Sigmoid colon (tissue), 4 donors: ENCODE results near the gene TRMT1.

Experiments used
- CTCF ChIP-seq, 4 experiments: fragments of 450-650 bp in 3 of 4; fragments of 200-600 bp in 1 of 4; IDR thresholded peaks; one replicate each; pipeline ENCODE4 v1.5.1; 2016 to 2019; ENCODE audit warnings: antibody characterized with exemption in 4 of 4, mild to moderate bottlenecking in 3 of 4, moderate library complexity in 2 of 4
- POLR2A ChIP-seq, 2 donors: fragments of 450-650 bp; IDR thresholded peaks; one replicate each; pipeline ENCODE4 v1.6.1; 2016; ENCODE audit warnings: antibody characterized with exemption in 2 of 2, mild to moderate bottlenecking in 2 of 2, moderate library complexity in 2 of 2
- POLR2AphosphoS5 ChIP-seq, 4 donors: sonication (generic); formaldehyde crosslinking; IDR thresholded peaks; one replicate each; pipeline ENCODE4 v1.6.1; 2017; ENCODE audit warnings: antibody characterized with exemption in 4 of 4

DNA sequence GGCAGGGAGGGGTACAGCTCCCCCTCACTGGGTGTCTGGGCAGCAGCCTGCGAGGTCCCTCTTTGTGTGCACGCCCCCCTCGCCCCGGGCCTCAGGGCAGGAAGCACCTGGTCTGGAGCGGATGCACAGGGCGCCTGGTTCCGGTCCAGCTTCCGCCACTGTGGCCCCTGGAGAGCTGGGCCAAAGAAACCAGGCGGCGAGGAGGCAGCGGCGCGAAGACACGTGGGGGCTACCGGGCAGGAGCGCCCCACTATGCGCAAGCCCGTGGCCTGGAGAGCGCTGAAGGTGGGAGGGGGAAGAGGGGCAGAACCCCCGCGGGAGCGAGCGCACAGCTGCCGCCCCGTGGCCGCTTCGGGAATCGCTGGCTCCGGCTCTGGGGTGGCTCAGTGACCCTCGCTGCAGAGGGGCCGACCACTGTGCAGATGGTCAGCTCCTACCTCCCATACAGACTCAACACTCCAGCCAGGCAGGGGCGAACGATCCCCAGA, 12.1 kb downstream of the TRMT1 start:
- TF ChIP-seq CTCF (IDR thresholded peaks at IDR 0.05) = peak; percentile 62 to 84 (median 76)
- TF ChIP-seq POLR2A (IDR thresholded peaks at IDR 0.05) = no peak
- TF ChIP-seq POLR2AphosphoS5 (IDR thresholded peaks at IDR 0.05) = peak; percentile 55 to 86 (median 70)
